ENCODE measurements around the gene CSK.

Gene CSK

GRCh38 chr15:74788042-74788682, 6.3 kb downstream of the CSK start:
- no peak for DNase-seq

- no peak for DNase-seq
These were observed 6.8 kb downstream of the CSK start for GRCh38 chr15:74788683-74789151.

- no peak for DNase-seq
These were observed 7.3 kb downstream of the CSK start for GRCh38 chr15:74789171-74789631.

GRCh38 chr15:74789741-74790079, 7.8 kb downstream of the CSK start:
- DNase-seq, result no peak

- DNase-seq, result no peak
These were observed 8.4 kb downstream of the CSK start for GRCh38 chr15:74790080-74790916.

GRCh38 chr15:74791007-74791406, 9.1 kb downstream of the CSK start:
- DNase-seq, result no peak

- DNase-seq, result no peak
These were observed 9.8 kb downstream of the CSK start for GRCh38 chr15:74791667-74792066.

- no peak for DNase-seq
These were observed 10.5 kb downstream of the CSK start for GRCh38 chr15:74792227-74793016.

GRCh38 chr15:74793135-74794028, 11.5 kb downstream of the CSK start:
- DNase-seq, result no peak

GRCh38 chr15:74794248-74794969, 12.5 kb downstream of the CSK start:
- DNase-seq, result no peak

GRCh38 chr15:74794970-74795349, 13.1 kb downstream of the CSK start:
- no peak for DNase-seq

GRCh38 chr15:74795966-74796625, 14.2 kb downstream of the CSK start:
- no peak for DNase-seq

- no peak for DNase-seq
These were observed 16.7 kb downstream of the CSK start for GRCh38 chr15:74798388-74799254.

- DNase-seq, result no peak
These were observed 17.5 kb downstream of the CSK start for GRCh38 chr15:74799255-74799855.

- no peak for DNase-seq
These were observed 18.1 kb downstream of the CSK start for GRCh38 chr15:74799856-74800558.

- no peak for DNase-seq
These were observed 18.7 kb downstream of the CSK start for GRCh38 chr15:74800559-74801094.

GRCh38 chr15:74801311-74801997, 19.6 kb downstream of the CSK start:
- DNase-seq, result no peak

GRCh38 chr15:74802290-74802689, 20.4 kb downstream of the CSK start:
- DNase-seq, result no peak
